NCI-H774 (cell line): ENCODE data around the gene BTAF1.
"Not testable (repeated sequence)": the region's sequence is repeated elsewhere in the genome, so short reads cannot be mapped to it uniquely, and the experiment has no call there.

ENCODE experiments used
- DNase-seq: peaks from one replicate; lab custom pipeline; 2025; lab: John Stamatoyannopoulos, UW

Gene BTAF1

DNA sequence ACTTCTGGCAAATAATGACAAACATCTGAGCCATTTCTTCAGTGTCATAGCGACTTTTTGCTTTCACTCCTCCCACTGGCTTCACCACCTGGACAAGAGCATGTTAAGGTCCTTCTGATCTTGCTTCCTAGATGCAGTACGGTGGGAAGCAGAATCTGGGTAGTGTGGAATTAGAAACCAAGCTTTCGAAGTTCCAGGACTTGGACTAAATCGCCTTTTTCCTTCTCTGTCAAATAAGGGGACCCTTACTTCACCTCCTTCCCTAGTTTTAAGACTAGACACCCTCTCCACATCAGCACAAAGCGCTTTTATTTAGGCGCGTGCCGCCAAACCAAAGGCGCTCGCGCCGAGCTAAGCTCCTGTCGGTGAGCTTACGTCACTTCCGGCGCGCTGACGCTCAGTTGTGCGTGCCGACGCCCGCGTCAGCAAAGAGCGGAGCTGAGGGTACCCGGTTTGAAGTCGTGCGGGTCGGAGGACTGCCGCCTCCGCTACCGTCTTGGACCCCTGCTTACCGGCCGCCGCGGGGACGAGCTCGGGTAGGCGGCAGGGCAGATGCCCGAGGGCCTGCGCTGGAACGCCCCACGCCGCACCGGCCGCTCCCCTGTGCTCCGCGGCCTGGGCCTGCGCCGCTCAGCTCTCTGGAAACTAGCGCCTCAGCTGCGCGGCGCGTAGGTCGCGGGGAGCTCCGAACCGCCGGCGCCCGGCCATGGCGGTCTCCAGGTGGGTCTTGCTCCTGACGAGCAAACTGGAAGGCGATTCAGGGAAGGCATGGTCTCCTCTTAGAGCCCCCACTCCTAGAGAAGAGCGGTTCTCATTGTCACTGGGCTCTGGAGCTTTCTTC, at the start of gene BTAF1:
BTAF1 (plus strand) TSS at position 400 of the 841 bp plus-strand sequence; CDS start at position 707, 307 bp downstream.
- DNase-seq = peak; percentile 79

- no peak for DNase-seq
Observed at GRCh38 chr10:91875156-91875555, 48.4 kb upstream of the BTAF1 start.

- DNase-seq = no peak
Observed at GRCh38 chr10:91875779-91876178, 47.8 kb upstream of the BTAF1 start.

- DNase-seq = no peak
Observed at GRCh38 chr10:91879515-91880170, 43.9 kb upstream of the BTAF1 start.

GRCh38 chr10:91880310-91880709, 43.3 kb upstream of the BTAF1 start:
- no peak for DNase-seq

DNA sequence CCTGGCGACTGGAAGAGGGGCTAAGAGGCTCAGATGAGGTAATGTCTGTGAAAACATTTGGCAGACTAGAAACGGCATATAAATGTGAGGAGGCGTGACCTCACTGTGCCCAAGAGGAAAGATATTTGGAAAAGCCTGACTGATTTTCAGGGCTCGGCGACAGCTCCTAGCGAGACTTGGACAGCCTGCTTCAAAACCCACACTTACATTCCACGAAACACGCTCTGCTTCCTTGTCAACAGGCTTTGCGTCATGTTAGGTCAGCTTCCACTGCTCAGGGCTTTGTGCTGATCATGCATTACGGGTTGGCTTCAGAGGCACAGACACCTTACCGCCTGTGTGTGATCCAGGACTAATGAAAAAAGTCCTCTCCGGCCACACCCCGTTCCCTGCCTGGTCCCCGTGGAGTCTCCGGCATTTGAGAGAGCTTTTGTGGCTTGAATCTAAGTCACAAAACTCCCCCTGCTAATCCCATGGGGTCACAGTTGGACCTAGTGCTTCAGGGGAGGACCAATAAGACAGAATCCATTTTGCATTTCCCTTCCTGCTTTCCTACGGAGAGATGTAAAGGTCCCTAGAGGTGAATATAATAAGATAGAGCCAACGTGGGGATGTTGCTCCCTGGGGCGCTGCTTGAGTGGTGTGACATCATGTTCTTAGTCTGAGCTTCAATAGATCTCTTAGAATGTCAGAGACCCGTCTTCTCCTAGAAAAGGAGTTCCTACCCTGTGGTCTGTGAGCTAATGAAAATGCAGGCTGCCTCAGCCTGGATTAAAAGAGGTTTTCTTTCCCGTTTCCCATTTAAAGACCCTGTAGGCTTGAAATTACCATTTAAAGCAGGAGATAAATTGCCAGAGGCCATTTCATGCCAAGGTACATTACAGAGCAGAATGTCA, 39.8 kb upstream of the BTAF1 start:
- DNase-seq = no peak

DNA sequence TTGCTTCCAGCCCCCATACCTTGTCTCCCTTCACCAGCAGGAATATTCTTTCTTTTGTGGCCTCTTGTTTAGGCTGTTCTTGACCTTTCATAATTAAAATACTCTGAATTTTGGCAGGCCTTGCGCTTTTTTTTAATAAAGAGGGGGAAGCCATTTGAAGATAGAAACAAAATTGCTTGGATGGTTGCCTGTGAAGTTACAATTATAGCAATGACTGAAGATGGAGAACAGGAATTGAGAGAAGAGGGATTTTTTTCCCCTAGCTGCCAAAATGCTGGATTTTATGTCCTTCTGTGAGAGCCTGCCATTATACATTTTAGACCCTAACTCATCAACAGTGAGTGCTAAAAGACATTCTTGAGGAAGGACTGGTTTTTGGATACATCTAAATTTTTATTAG, 39.0 kb upstream of the BTAF1 start:
- no peak for DNase-seq

DNA sequence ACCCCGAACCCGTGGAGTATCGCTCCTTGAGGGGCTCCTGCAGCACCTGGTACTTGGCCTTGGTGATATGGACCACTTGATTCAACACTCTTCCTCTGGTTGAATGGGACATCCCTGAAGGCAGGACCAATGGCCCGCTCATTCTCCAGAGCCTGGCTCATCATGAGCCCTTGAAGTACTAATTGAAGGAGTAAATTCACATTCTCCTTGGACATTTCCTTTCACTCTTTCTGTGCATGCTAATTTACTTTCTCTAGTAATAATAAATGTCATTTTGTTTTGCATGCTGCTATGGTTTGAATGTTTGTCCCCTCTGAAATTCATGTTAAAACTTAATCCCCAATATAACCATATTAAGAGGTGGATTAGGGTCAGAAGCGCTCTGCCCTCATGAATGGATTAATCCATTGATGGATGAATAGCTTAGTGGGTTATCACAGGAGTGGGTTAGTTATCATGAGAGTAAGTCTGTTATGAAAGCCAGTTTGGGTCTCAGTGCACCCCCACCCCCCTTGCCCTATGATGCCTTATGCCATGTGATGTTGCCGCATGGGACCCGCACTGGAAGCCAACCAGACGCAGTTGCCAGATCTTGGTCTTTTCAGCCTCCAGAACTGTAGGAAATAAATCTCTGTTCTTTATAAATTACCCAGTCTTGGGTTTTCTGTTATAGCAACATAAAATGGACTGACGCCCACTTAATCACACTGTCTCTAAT, 38.0 kb upstream of the BTAF1 start:
- no peak for DNase-seq

GRCh38 chr10:91886954-91887271, 36.7 kb upstream of the BTAF1 start:
- DNase-seq = no peak

DNA sequence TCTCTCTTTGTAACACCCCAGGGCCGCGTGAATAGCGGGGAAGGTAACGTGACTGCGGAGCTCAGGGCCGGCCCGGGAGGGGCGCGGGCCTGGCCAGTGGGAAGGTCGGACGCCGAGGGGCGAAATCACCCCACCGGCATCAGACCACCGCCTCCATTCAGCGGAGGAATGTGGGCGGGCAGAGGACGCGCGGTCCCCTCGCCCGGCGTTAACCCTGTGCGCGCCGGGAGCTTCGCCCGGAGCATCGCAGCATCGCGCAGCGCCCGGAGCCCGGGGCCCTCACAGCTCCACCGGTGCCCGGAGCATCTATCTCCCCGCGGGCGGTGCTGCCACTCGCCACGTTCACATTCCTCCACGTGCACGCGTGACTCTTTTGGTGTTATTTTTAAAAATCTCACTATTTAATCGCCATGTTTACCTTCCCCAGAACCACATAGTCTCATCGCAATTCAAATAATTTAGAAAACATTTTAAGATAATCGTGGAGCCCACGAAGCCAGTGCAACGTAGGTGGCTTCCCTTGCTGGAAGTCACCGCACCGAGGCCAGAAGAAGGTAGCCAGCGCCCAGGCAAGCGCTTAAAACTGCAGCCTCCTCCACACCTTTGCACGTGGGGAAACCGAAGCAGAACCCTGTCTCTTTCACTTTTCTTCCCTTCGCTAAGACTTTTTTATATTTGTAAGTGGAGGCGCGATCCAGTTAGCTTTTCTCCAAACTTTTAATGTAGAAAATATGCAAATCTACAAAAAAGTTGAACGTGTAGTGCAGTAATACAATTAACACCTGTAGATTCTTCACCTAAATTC, 36.1 kb upstream of the BTAF1 start:
- no peak for DNase-seq

DNA sequence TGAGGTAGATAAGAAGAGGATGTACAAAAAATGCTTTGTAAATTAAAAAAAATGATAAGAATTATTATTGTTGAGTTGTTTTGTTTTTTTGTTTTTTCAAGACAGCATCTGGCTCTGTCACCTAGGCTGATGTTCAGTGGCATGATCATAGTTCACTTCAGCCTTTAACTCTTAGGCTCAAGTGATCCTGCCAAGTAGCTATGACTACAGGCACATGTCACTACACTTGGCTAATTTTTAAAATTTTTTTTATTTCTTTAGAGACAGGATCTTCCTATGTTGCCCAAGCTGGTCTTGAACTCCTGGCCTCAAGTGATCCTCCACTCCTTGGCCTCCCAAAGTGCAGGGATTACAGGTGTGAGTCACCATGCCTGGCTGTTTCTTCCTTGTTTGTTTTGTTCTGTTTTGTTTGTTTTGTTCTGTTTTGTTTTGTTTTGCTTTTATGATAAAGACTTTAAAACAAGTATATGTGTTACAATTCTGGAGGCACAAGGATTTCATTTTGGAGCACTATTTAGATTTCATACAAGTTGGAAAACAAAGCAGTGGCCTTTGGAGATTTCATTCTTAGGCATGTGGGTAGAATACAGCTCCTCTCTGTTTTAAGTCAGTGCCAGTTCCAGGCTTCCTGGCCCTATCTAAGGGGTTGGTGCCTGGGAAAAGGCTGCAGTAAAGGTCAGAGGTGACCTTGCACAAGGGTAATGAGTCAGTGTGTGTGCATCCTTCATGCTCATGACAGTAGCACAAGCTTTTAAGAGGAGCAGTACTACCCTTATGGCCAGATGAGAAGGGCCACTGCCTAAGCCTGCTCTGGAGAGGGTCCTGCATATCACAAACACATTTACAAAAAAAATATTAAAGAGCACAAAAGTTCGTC, 32.2 kb upstream of the BTAF1 start:
- no peak for DNase-seq

GRCh38 chr10:91893051-91893450, 30.5 kb upstream of the BTAF1 start:
- DNase-seq = no peak

DNA sequence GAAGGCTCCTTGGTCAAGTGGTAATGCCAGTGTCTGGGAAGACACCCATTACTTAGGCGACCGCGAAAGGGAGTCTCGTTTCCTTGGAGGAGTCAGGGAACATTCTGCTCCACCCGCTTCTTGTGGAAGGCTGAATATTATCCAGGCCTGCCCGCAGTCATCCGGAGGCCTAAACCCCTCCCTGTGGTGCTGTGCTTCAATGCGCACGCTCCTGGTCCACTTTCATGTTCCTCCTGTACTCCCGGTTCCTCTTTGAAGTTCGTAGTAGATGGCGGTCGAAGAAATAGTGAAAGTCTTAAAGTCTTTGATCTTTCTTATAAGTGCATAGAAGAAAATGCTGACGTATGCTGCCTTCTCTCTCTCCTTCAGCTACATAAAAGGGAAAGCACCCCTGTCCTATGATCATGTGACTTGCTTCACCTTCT, 29.3 kb upstream of the BTAF1 start:
- not testable (repeated sequence) for DNase-seq

- no peak for DNase-seq
Observed at GRCh38 chr10:91896212-91896756, 27.3 kb upstream of the BTAF1 start.

GRCh38 chr10:91897421-91897820, 26.1 kb upstream of the BTAF1 start:
- DNase-seq = no peak

- no peak for DNase-seq
Observed at GRCh38 chr10:91901784-91902677, 21.5 kb upstream of the BTAF1 start.

DNA sequence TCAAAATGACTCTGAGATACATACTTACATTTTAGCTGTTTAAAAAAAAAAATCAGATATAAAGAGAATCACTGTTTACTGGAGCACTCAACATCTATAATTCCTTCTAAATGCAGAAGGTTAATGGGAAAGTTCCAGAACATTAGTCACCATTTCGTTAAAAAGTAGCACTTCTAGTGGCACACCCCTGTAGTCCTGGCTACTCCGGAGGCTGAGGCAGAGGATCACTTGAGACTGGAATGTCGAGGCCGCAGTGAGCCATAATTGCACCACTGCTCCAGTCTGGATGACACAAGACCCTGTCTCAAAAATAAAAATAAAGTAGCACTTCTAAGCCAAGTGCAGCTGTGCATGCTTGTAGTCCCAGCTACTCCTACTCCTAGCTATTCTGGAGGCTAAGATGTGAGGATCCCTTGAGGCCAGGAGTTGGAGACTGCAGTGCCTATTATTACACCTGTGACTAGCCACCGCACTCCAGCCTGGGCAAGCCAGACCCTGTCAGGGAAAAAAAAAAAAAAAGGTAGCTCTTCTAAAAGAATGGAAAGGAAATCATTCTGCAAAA, 16.5 kb upstream of the BTAF1 start:
- no peak for DNase-seq

- no peak for DNase-seq
Observed at GRCh38 chr10:91907914-91908336, 15.6 kb upstream of the BTAF1 start.
